OCI-M2 (cell line): Measurements from ENCODE around the gene CYP1A1.
"Not testable (repeated sequence)": the region's sequence is repeated elsewhere in the genome, so short reads cannot be mapped to it uniquely, and the experiment has no call there.

Source experiments
- DNase-seq: peaks from one replicate; lab custom pipeline; 2025; ENCODE audit not compliant: unreplicated experiment; lab: John Stamatoyannopoulos, UW

CYP1A1 gene

GRCh38 chr15:74738239-74738638, 12.9 kb upstream of the CYP1A1 start:
- DNase-seq = not testable (repeated sequence)

- DNase-seq = no peak
These were observed 10.0 kb upstream of the CYP1A1 start for GRCh38 chr15:74735305-74735704.

GRCh38 chr15:74733269-74733668, 7.9 kb upstream of the CYP1A1 start:
- no peak for DNase-seq

- DNase-seq = no peak
These were observed 7.5 kb upstream of the CYP1A1 start for GRCh38 chr15:74732846-74733245.

- DNase-seq = no peak
These were observed 5.4 kb upstream of the CYP1A1 start for GRCh38 chr15:74730619-74731316.

GRCh38 chr15:74729372-74729771, 4.0 kb upstream of the CYP1A1 start:
- DNase-seq = not testable (repeated sequence)

GRCh38 chr15:74728699-74729098, 3.4 kb upstream of the CYP1A1 start:
- not testable (repeated sequence) for DNase-seq

GRCh38 chr15:74727727-74728126, 2.4 kb upstream of the CYP1A1 start:
- no peak for DNase-seq

GRCh38 chr15:74726774-74727164, 1.4 kb upstream of the CYP1A1 start:
- DNase-seq = no peak

- no peak for DNase-seq
These were observed 781 bp upstream of the CYP1A1 start for GRCh38 chr15:74725845-74726773.

- no peak for DNase-seq
These were observed 631 bp downstream of the CYP1A1 start for GRCh38 chr15:74724570-74725224.

GRCh38 chr15:74723754-74724334, 1.5 kb downstream of the CYP1A1 start:
- no peak for DNase-seq

- no peak for DNase-seq
These were observed 2.1 kb downstream of the CYP1A1 start for GRCh38 chr15:74723187-74723586.

GRCh38 chr15:74722591-74722990, 2.7 kb downstream of the CYP1A1 start:
- DNase-seq = no peak

GRCh38 chr15:74716651-74717050, 8.7 kb downstream of the CYP1A1 start:
- DNase-seq = no peak

GRCh38 chr15:74712311-74712710, 13.0 kb downstream of the CYP1A1 start:
- DNase-seq = no peak

GRCh38 chr15:74710319-74711094, 14.8 kb downstream of the CYP1A1 start:
- DNase-seq = no peak

- no peak for DNase-seq
These were observed 15.4 kb downstream of the CYP1A1 start for GRCh38 chr15:74709892-74710291.

- DNase-seq = no peak
These were observed 16.3 kb downstream of the CYP1A1 start for GRCh38 chr15:74709011-74709410.

GRCh38 chr15:74696808-74697207, 28.5 kb downstream of the CYP1A1 start:
- no peak for DNase-seq

- DNase-seq = no peak
These were observed 29.0 kb downstream of the CYP1A1 start for GRCh38 chr15:74696398-74696729.
